ENCODE data around the gene ESRRA.

The ESRRA gene

GRCh38 chr11:64341851-64342791 lies 36.8 kb downstream of the ESRRA start:
- no peaks in the 10 kb centered on the region for H3K9me3 ChIP-seq (ENCODE audit: control insufficient read depth in 1 of 2, low read length in 2 of 2)
- H3K36me3 ChIP-seq (ENCODE audit: control insufficient read depth in 1 of 2, insufficient read depth in 2 of 2, low read length in 2 of 2): no peaks in the 10 kb centered on the region
- H3K27me3 ChIP-seq (ENCODE audit: low read depth, low read length): no peaks in the 10 kb centered on the region
- no peak overlapping the region for H3K27ac ChIP-seq (ENCODE audit: low read length)
- H3K4me3 ChIP-seq (ENCODE audit: low read depth in 1 of 2, low read length in 2 of 2): peak overlapping the region; percentile 21 to 53
- H3K4me1 ChIP-seq (ENCODE audit: control insufficient read depth in 1 of 2, insufficient read depth in 2 of 2, low read length in 2 of 2): peaks cover 0 to 14% of the 10 kb centered on the region in 2 donors

DNA sequence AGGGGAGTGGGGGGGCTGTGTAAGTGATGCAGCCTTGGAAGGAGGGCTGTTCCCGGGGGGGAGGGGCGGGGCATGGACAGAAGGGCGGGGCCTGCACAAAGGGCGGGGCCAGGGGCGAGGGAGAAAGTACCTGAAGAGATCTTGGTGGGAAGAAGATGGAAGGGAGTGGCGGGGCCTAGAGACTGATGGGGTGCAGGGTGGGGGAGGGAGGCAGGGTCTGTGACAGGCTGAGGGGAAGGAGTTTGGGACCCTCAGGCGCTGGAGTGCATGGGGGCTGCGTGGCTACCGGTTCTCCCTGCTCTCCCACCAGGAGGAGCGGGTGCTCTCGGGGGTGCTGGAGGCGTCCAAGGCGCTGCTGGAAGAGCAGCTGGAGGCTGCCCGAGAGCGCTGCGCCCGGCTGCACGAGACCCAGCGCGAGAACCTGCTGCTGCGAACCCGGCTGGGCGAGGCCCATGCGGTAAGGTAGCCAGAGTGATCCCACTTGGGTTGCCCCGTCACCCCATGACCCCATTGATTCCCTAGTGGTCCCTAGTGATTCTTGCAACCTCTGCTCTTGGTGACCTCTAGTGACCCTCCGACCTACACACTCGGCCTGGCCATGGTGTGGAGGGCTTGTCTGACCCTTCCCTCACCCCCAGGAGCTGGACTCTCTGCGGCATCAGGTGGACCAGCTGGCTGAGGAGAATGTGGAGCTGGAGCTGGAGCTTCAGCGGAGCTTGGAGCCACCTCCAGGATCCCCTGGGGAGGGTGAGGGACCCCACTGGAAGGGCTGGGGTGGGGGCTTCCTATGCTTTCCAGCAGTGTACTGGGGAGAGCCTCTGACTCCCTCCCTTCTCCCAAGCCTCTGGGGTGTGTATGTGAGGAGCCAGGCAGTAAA lies 37.8 kb downstream of the ESRRA start:
- H3K4me1 ChIP-seq (ENCODE audit: control insufficient read depth in 1 of 2, insufficient read depth in 2 of 2, low read length in 2 of 2): peaks cover 0 to 14% of the 10 kb centered on the region in 2 donors
- peak overlapping the region in 1 of 2 donors; percentile 53 for H3K4me3 ChIP-seq (ENCODE audit: low read depth in 1 of 2, low read length in 2 of 2)
- no peak overlapping the region for H3K27ac ChIP-seq (ENCODE audit: low read length)
- H3K9me3 ChIP-seq (ENCODE audit: control insufficient read depth in 1 of 2, low read length in 2 of 2): no peaks in the 10 kb centered on the region
- no peaks in the 10 kb centered on the region for H3K27me3 ChIP-seq (ENCODE audit: low read depth, low read length)
- no peaks in the 10 kb centered on the region for H3K36me3 ChIP-seq (ENCODE audit: control insufficient read depth in 1 of 2, insufficient read depth in 2 of 2, low read length in 2 of 2)

DNA sequence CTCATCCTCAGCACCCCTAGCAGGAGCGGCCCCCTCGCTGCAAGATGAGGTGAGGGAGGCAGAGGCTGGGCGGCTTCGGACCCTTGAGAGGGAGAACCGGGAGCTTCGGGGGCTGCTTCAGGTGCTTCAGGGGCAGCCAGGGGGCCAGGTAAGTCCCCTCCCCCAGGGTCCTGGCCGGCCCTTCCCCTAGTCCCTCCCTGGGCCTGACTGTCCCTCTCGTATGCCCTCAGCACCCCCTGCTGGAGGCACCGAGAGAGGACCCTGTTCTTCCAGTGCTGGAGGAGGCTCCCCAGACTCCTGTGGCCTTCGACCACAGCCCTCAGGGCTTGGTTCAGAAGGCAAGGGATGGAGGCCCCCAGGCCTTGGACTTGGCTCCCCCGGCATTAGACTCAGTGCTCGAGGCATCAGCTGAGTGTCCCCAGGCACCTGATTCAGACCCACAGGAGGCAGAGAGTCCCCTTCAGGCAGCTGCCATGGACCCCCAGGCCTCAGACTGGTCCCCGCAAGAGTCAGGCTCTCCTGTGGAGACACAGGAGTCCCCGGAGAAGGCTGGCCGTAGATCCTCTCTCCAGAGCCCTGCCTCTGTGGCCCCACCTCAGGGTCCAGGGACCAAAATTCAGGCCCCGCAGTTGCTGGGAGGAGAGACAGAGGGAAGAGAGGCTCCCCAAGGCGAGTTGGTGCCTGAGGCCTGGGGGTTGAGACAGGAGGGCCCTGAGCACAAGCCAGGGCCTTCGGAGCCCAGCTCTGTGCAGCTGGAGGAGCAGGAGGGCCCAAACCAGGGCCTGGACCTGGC lies 38.6 kb downstream of the ESRRA start:
- no peaks in the 10 kb centered on the region for H3K36me3 ChIP-seq (ENCODE audit: control insufficient read depth in 1 of 2, insufficient read depth in 2 of 2, low read length in 2 of 2)
- peaks cover 0 to 14% of the 10 kb centered on the region in 2 donors for H3K4me1 ChIP-seq (ENCODE audit: control insufficient read depth in 1 of 2, insufficient read depth in 2 of 2, low read length in 2 of 2)
- H3K27ac ChIP-seq (ENCODE audit: low read length): no peak overlapping the region
- no peaks in the 10 kb centered on the region for H3K27me3 ChIP-seq (ENCODE audit: low read depth, low read length)
- H3K4me3 ChIP-seq (ENCODE audit: low read depth in 1 of 2, low read length in 2 of 2): no peak overlapping the region
- no peaks in the 10 kb centered on the region for H3K9me3 ChIP-seq (ENCODE audit: control insufficient read depth in 1 of 2, low read length in 2 of 2)

DNA sequence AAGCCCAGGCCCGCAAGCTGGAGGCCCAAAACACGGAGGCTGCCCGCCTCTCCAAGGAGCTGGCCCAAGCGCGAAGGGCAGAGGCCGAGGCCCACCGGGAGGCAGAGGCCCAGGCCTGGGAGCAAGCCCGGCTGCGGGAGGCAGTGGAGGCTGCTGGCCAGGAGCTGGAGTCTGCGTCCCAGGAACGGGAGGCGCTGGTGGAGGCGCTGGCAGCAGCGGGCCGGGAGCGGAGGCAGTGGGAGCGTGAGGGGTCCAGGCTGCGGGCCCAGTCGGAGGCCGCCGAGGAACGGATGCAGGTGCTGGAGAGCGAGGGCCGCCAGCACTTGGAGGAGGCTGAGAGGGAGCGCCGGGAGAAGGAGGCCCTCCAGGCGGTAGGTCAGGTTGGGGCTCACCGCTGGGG lies 39.5 kb downstream of the ESRRA start:
- no peaks in the 10 kb centered on the region for H3K27me3 ChIP-seq (ENCODE audit: low read depth, low read length)
- no peak overlapping the region for H3K27ac ChIP-seq (ENCODE audit: low read length)
- no peaks in the 10 kb centered on the region for H3K36me3 ChIP-seq (ENCODE audit: control insufficient read depth in 1 of 2, insufficient read depth in 2 of 2, low read length in 2 of 2)
- no peaks in the 10 kb centered on the region for H3K9me3 ChIP-seq (ENCODE audit: control insufficient read depth in 1 of 2, low read length in 2 of 2)
- peaks cover 0 to 14% of the 10 kb centered on the region in 2 donors for H3K4me1 ChIP-seq (ENCODE audit: control insufficient read depth in 1 of 2, insufficient read depth in 2 of 2, low read length in 2 of 2)
- no peak overlapping the region for H3K4me3 ChIP-seq (ENCODE audit: low read depth in 1 of 2, low read length in 2 of 2)

DNA sequence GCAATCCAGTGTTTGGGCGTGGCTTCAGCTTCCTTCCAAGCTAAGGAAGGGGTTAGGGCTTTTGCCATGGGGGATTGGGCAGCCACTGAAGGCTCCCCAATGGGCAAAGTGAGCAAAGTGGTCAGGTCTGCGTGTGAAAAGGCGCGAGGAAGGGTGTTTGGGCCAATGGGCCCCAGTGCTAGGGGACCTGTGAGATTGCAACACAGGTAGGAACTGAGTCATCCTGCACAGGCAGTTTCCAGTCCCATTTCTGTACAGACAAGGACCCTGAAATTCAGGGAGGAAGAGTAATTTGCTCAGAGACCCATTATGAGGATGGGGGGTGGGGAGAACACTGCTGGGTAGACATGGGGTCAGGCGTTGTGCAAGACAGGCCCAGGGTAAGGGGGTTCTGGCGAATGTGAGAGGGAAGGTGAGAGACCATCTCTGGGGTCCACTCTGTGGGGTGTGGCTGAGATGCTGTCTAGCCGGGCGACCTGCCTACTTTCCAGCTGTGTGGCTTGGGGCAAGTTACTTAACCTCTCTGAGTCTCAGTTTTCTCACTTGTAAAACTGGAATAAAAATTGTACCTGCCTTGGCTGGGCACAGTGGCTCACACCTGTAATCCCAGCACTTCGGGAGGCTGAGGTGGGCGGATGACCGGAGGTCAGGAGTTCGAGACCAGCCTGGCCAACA lies 42.0 kb downstream of the ESRRA start:
- Histone ChIP-seq H3K27me3 (ENCODE audit: low read depth, low read length) (no peaks in the 10 kb centered on the region), H3K36me3 (ENCODE audit: control insufficient read depth in 1 of 2, insufficient read depth in 2 of 2, low read length in 2 of 2) (no peaks in the 10 kb centered on the region), H3K4me3 (ENCODE audit: low read depth in 1 of 2, low read length in 2 of 2) (no peak overlapping the region), H3K27ac (ENCODE audit: low read length) (no peak overlapping the region), H3K9me3 (ENCODE audit: control insufficient read depth in 1 of 2, low read length in 2 of 2) (no peaks in the 10 kb centered on the region), H3K4me1 (ENCODE audit: control insufficient read depth in 1 of 2, insufficient read depth in 2 of 2, low read length in 2 of 2) (peaks cover 0 to 8% of the 10 kb centered on the region in 2 donors)

GRCh38 chr11:64348383-64349024 lies 43.2 kb downstream of the ESRRA start:
- Histone ChIP-seq H3K27ac (ENCODE audit: low read length) (no peak overlapping the region), H3K36me3 (ENCODE audit: control insufficient read depth in 1 of 2, insufficient read depth in 2 of 2, low read length in 2 of 2) (no peaks in the 10 kb centered on the region), H3K4me1 (ENCODE audit: control insufficient read depth in 1 of 2, insufficient read depth in 2 of 2, low read length in 2 of 2) (no peaks in the 10 kb centered on the region)

GRCh38 chr11:64349025-64349387 lies 43.7 kb downstream of the ESRRA start:
- H3K9me3 ChIP-seq (ENCODE audit: control insufficient read depth in 1 of 2, low read length in 2 of 2): no peaks in the 10 kb centered on the region
- no peaks in the 10 kb centered on the region for H3K4me1 ChIP-seq (ENCODE audit: control insufficient read depth in 1 of 2, insufficient read depth in 2 of 2, low read length in 2 of 2)
- H3K36me3 ChIP-seq (ENCODE audit: control insufficient read depth in 1 of 2, insufficient read depth in 2 of 2, low read length in 2 of 2): no peaks in the 10 kb centered on the region
- no peak overlapping the region for H3K27ac ChIP-seq (ENCODE audit: low read length)
- H3K27me3 ChIP-seq (ENCODE audit: low read depth, low read length): no peaks in the 10 kb centered on the region
- H3K4me3 ChIP-seq (ENCODE audit: low read depth in 1 of 2, low read length in 2 of 2): no peak overlapping the region

More at GRCh38 chr11:64348383-64349024, 43.2 kb downstream of the ESRRA start:
- Histone ChIP-seq H3K27me3 (ENCODE audit: low read depth, low read length) (no peaks in the 10 kb centered on the region), H3K9me3 (ENCODE audit: control insufficient read depth in 1 of 2, low read length in 2 of 2) (no peaks in the 10 kb centered on the region), H3K4me3 (ENCODE audit: low read depth in 1 of 2, low read length in 2 of 2) (no peak overlapping the region)

- no peaks in the 10 kb centered on the region for H3K9me3 ChIP-seq (ENCODE audit: control insufficient read depth in 1 of 2, low read length in 2 of 2)
- no peaks in the 10 kb centered on the region for H3K4me1 ChIP-seq (ENCODE audit: control insufficient read depth in 1 of 2, insufficient read depth in 2 of 2, low read length in 2 of 2)
- H3K36me3 ChIP-seq (ENCODE audit: control insufficient read depth in 1 of 2, insufficient read depth in 2 of 2, low read length in 2 of 2): no peaks in the 10 kb centered on the region
- H3K27ac ChIP-seq (ENCODE audit: low read length): no peak overlapping the region
- no peaks in the 10 kb centered on the region for H3K27me3 ChIP-seq (ENCODE audit: low read depth, low read length)
- no peak overlapping the region for H3K4me3 ChIP-seq (ENCODE audit: low read depth in 1 of 2, low read length in 2 of 2)
Measured at GRCh38 chr11:64349404-64349803, 44.1 kb downstream of the ESRRA start.

DNA sequence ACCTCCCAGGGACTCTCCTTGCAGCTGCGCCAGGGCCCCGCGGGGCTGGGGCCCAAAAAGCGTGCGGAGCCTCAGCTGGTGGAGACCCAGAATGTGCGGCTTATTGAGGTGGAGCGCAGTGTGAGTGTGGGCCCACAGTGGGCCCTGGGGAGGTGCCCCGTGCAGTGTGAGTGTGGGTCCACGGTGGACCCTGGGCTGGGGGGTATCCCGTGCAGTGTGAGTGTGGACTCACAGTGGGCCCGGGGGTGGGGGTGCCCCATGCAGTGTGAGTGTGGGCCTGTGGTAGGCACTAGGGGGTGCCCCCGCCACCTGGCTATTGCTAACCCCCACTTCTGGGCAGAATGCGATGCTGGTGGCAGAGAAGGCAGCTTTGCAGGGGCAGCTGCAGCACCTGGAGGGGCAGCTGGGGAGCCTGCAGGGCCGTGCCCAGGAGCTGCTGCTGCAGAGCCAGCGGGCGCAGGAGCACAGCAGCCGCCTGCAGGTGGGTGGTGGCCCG lies 45.9 kb downstream of the ESRRA start:
- Histone ChIP-seq H3K36me3 (ENCODE audit: control insufficient read depth in 1 of 2, insufficient read depth in 2 of 2, low read length in 2 of 2) (no peaks in the 10 kb centered on the region), H3K27ac (ENCODE audit: low read length) (no peak overlapping the region), H3K27me3 (ENCODE audit: low read depth, low read length) (no peaks in the 10 kb centered on the region), H3K4me1 (ENCODE audit: control insufficient read depth in 1 of 2, insufficient read depth in 2 of 2, low read length in 2 of 2) (peaks cover 0 to 12% of the 10 kb centered on the region in 2 donors), H3K9me3 (ENCODE audit: control insufficient read depth in 1 of 2, low read length in 2 of 2) (no peaks in the 10 kb centered on the region), H3K4me3 (ENCODE audit: low read depth in 1 of 2, low read length in 2 of 2) (no peak overlapping the region)

Measured in muscle layer of duodenum (tissue), 2 donors.